Suprapubic skin (tissue), 3 donors: Measurements from ENCODE around the gene SHISA9.

ENCODE experiments used
- CTCF ChIP-seq, 2 donors: fragments of 200-600 bp in 1 of 2; fragments of 450-650 bp in 1 of 2; sonication (generic) in 1 of 2; IDR thresholded peaks; one replicate each; pipeline ENCODE4 v1.5.1; 2016 to 2019; ENCODE audit warnings: antibody characterized with exemption in 2 of 2, mild to moderate bottlenecking in 1 of 2, moderate library complexity in 1 of 2
- EP300 ChIP-seq: sonication (generic); formaldehyde crosslinking; IDR thresholded peaks from one replicate; pipeline ENCODE4 v1.6.1; 2017; ENCODE audit warnings: antibody characterized with exemption
- POLR2A ChIP-seq, 2 donors: fragments of 450-650 bp; IDR thresholded peaks; one replicate each; pipeline ENCODE4 v1.6.1; 2017; ENCODE audit warnings: antibody characterized with exemption in 2 of 2, mild to moderate bottlenecking in 2 of 2, moderate library complexity in 2 of 2

- TF ChIP-seq CTCF (IDR thresholded peaks at IDR 0.05): no peak
- TF ChIP-seq EP300: no peak
- TF ChIP-seq POLR2A (IDR thresholded peaks at IDR 0.05): no peak
Observed at GRCh38 chr16:13105427-13105826, 204.0 kb downstream of the SHISA9 start.
